Raji (cell line): ENCODE measurements around the gene DNMBP.

Experiments used
- POLR2A ChIP-seq: IDR thresholded peaks from 2 replicates; pipeline ENCODE4 v1.6.1; 2011; ENCODE audit warnings: low read depth, low read length, control low read depth; ENCODE audit not compliant: insufficient read depth

Gene DNMBP

GRCh38 chr10:99999319-100000108 lies 10.2 kb downstream of the DNMBP start:
- TF ChIP-seq POLR2A, result no peak

- no peak for TF ChIP-seq POLR2A
Observed at GRCh38 chr10:99998889-99999288, 10.9 kb downstream of the DNMBP start.

- TF ChIP-seq POLR2A, result no peak
Observed at GRCh38 chr10:99996671-99997648, 12.8 kb downstream of the DNMBP start.

- no peak for TF ChIP-seq POLR2A
Observed at GRCh38 chr10:99995713-99996112, 14.0 kb downstream of the DNMBP start.

GRCh38 chr10:99995269-99995668 lies 14.5 kb downstream of the DNMBP start:
- TF ChIP-seq POLR2A, result no peak

- TF ChIP-seq POLR2A, result no peak
Observed at GRCh38 chr10:99994801-99995200, 14.9 kb downstream of the DNMBP start.

- TF ChIP-seq POLR2A, result no peak
Observed at GRCh38 chr10:99993701-99994689, 15.8 kb downstream of the DNMBP start.

- TF ChIP-seq POLR2A, result no peak
Observed at GRCh38 chr10:99984211-99985034, 25.3 kb downstream of the DNMBP start.

- no peak for TF ChIP-seq POLR2A
Observed at GRCh38 chr10:99983280-99983988, 26.3 kb downstream of the DNMBP start.

GRCh38 chr10:99982728-99983127 lies 27.0 kb downstream of the DNMBP start:
- no peak for TF ChIP-seq POLR2A

- no peak for TF ChIP-seq POLR2A
Observed at GRCh38 chr10:99981581-99982199, 28.1 kb downstream of the DNMBP start.

- no peak for TF ChIP-seq POLR2A
Observed at GRCh38 chr10:99979066-99979685, 30.6 kb downstream of the DNMBP start.

GRCh38 chr10:99977916-99978315 lies 31.8 kb downstream of the DNMBP start:
- no peak for TF ChIP-seq POLR2A
